PC-3 (cell line): ENCODE measurements around the gene EDC4.

Source experiments
- CTCF ChIP-seq: fragments of 300-600 bp; sonication (generic); conservative IDR thresholded peaks from 2 replicates; pipeline ENCODE4 v1.5.1; 2017; ENCODE audit warnings: antibody characterized with exemption, low read depth, mild to moderate bottlenecking, low read length
- EZH2phosphoT487 ChIP-seq: fragments of 300-600 bp; sonication (generic); IDR thresholded peaks from 2 replicates; pipeline ENCODE4 v1.6.1; 2018; ENCODE audit warnings: mild to moderate bottlenecking, antibody characterized with exemption, low read length, borderline replicate concordance

- TF ChIP-seq CTCF (no peak), EZH2phosphoT487 (no peak)
These were observed 39.2 kb upstream of the EDC4 start for GRCh38 chr16:67833415-67834241.
